Testis (tissue), 2 donors: Measurements from ENCODE around the gene GPC1.

ENCODE experiments used
- CTCF ChIP-seq, 3 experiments: fragments of 450-650 bp in 2 of 3; fragments of 200-600 bp in 1 of 3; sonication (generic) in 1 of 3; IDR thresholded peaks; one replicate each; pipeline ENCODE4 v1.5.1; 2016 to 2019; ENCODE audit warnings: antibody characterized with exemption in 3 of 3, mild to moderate bottlenecking in 2 of 3, moderate library complexity in 1 of 3
- POLR2A ChIP-seq: fragments of 450-650 bp; IDR thresholded peaks from one replicate; pipeline ENCODE4 v1.6.1; 2017; ENCODE audit warnings: antibody characterized with exemption, mild to moderate bottlenecking, moderate library complexity

- TF ChIP-seq CTCF (IDR thresholded peaks at IDR 0.05) (no peak), POLR2A (no peak)
These were observed 31.7 kb downstream of the GPC1 start for GRCh38 chr2:240467149-240467642.
